Prostate gland (tissue), 1 donor: ENCODE results near the gene PDE8A.

Experiments
- POLR2A ChIP-seq: fragments of 450-650 bp; IDR thresholded peaks from one replicate; pipeline ENCODE4 v1.6.1; 2016; ENCODE audit warnings: antibody characterized with exemption, mild to moderate bottlenecking
- POLR2AphosphoS5 ChIP-seq: sonication (generic); formaldehyde crosslinking; IDR thresholded peaks from one replicate; pipeline ENCODE4 v1.6.1; 2017; ENCODE audit warnings: antibody characterized with exemption

GRCh38 chr15:85035980-85036379, 54.3 kb downstream of the PDE8A start:
- TF ChIP-seq POLR2AphosphoS5 (no peak), POLR2A (no peak)
